Measurements from ENCODE around the gene PLPPR4. TPM values are rescaled to one million over a fixed set of nuclear protein-coding genes. Genes with fewer than 3 reads are reported as not detected.

The PLPPR4 gene
- total and polyA plus RNA-seq, 2 donors (not counting 1 experiment from before 2014, with no cell fraction given): not detected

DNA sequence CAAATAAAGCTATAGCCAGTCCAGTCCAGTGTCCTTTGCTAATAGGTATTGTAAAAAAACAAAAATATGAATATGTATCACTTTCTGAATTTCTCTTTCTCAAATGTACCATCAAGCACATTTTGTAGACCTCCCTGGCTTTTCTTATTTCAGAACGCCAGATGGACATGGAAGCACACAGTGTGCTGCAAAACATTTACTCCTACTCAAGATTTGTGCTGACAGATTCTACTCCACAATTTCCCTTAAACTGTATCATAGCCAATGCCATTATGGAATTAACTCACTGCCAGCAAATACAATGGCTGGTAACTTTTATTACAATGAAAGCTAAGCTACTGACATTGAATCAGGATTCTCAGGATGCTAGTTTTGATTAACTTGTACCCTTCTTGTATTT lies 30.8 kb upstream of the PLPPR4 start:
- Histone ChIP-seq H3K4me3 (ENCODE audit: control extremely low read depth in 1 of 5, extremely low read depth in 1 of 5, insufficient read depth in 1 of 5, low read depth in 2 of 5, low read length in 4 of 5) (no peak overlapping the region), H3K4me1 (ENCODE audit: control insufficient read depth in 2 of 2, insufficient read depth in 2 of 2, low read length in 2 of 2) (no peaks in the 10 kb centered on the region), H4K20me1 (ENCODE audit: control insufficient read depth, insufficient read depth, low read length, poor library complexity, severe bottlenecking) (no peaks in the 10 kb centered on the region), H3K79me2 (ENCODE audit: control insufficient read depth, insufficient read depth, low read length) (no peaks in the 10 kb centered on the region), H3K9me3 (ENCODE audit: control extremely low read depth in 1 of 3, control insufficient read depth in 2 of 3, insufficient read depth in 1 of 3, low read length in 2 of 3) (no peaks in the 10 kb centered on the region), H3K36me3 (replicated peaks in 1 of 2; ENCODE audit: control extremely low read depth in 1 of 2, control insufficient read depth in 1 of 2, extremely low read depth in 1 of 2, insufficient read depth in 2 of 2, low read length in 1 of 2) (no peaks in the 10 kb centered on the region), H3K9ac (ENCODE audit: low read length) (no peak overlapping the region), H3K4me2 (replicated peaks; ENCODE audit: low read depth, low read length, poor library complexity, severe bottlenecking) (no peak overlapping the region), H3K27me3 (replicated peaks in 1 of 4; ENCODE audit: control extremely low read depth in 1 of 4, control insufficient read depth in 3 of 4, insufficient read depth in 4 of 4, low read length in 3 of 4) (no peaks in the 10 kb centered on the region), H2AFZ (ENCODE audit: insufficient read depth, low read depth, low read length, poor library complexity, severe bottlenecking) (no peak overlapping the region), H3K27ac (ENCODE audit: low read length in 2 of 2) (no peak overlapping the region)
- no peaks in the 10 kb centered on the region for H3K4me1 Mint-ChIP-seq
- 80% methylated on average over 1 of the region's 1 CpG for WGBS (ENCODE audit: insufficient coverage)
- DNase-seq (no peak), ATAC-seq (ENCODE audit: low read depth) (no peak)
- no peaks in the 10 kb centered on the region for H3K9me3 Mint-ChIP-seq (ENCODE audit: insufficient read depth)
- H3K4me3 Mint-ChIP-seq: no peak overlapping the region
- intact Hi-C loops (cut with micrococcal nuclease): no loop called here
- H3K27ac Mint-ChIP-seq: no peak overlapping the region
- no peaks in the 10 kb centered on the region for H3K27me3 Mint-ChIP-seq
- TF ChIP-seq, protein P1, sequence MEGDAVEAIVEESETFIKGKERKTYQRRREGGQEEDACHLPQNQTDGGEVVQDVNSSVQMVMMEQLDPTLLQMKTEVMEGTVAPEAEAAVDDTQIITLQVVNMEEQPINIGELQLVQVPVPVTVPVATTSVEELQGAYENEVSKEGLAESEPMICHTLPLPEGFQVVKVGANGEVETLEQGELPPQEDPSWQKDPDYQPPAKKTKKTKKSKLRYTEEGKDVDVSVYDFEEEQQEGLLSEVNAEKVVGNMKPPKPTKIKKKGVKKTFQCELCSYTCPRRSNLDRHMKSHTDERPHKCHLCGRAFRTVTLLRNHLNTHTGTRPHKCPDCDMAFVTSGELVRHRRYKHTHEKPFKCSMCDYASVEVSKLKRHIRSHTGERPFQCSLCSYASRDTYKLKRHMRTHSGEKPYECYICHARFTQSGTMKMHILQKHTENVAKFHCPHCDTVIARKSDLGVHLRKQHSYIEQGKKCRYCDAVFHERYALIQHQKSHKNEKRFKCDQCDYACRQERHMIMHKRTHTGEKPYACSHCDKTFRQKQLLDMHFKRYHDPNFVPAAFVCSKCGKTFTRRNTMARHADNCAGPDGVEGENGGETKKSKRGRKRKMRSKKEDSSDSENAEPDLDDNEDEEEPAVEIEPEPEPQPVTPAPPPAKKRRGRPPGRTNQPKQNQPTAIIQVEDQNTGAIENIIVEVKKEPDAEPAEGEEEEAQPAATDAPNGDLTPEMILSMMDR (IDR thresholded peaks at IDR 0.05): no peak
- no peak for TF ChIP-seq EZH2 (IDR thresholded peaks at IDR 0.05; ENCODE audit: borderline replicate concordance, insufficient read depth, low read depth, low read length, poor library complexity, severe bottlenecking)
- CTCF ChIA-PET: no interaction called here
- POLR2A ChIA-PET: no interaction called here

DNA sequence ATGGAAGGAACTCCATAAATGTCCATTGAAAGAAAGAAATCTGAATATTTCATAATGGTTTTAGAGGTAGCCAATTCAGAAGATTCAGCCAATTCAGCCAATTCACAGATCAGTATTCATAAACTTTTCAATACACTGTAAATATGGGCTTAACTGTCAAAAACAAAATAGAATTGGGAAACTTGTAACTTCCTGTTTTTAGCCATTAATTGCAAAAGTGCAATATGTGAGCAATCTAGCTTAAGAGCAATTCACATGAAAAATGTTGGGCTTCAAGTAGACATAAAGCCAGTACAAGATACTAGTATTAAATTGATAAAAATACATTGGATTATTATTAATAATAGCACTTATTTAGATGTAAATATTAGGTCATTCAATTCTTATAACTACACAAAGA lies 27.5 kb upstream of the PLPPR4 start:
- no peaks in the 10 kb centered on the region for H3K4me1 Mint-ChIP-seq
- H3K79me2 ChIP-seq (ENCODE audit: control insufficient read depth, insufficient read depth, low read length): no peaks in the 10 kb centered on the region
- intact Hi-C loops (cut with micrococcal nuclease): no loop called here

More for the DNA sequence above, 27.5 kb upstream of the PLPPR4 start:
- H3K4me3 ChIP-seq (ENCODE audit: control extremely low read depth in 1 of 5, extremely low read depth in 1 of 5, insufficient read depth in 1 of 5, low read depth in 2 of 5, low read length in 4 of 5): no peak overlapping the region
- Mint-ChIP-seq H3K27me3 (no peaks in the 10 kb centered on the region), H3K27ac (no peak overlapping the region), H3K4me3 (no peak overlapping the region), H3K9me3 (ENCODE audit: insufficient read depth) (no peaks in the 10 kb centered on the region)
- POLR2A ChIA-PET: no interaction called here
- DNase-seq (no peak), ATAC-seq (ENCODE audit: low read depth) (no peak)
- CTCF ChIA-PET: no interaction called here
- H3K27me3 ChIP-seq (replicated peaks in 1 of 4; ENCODE audit: control extremely low read depth in 1 of 4, control insufficient read depth in 3 of 4, insufficient read depth in 4 of 4, low read length in 3 of 4): no peaks in the 10 kb centered on the region
- no peak overlapping the region for H3K9ac ChIP-seq (ENCODE audit: low read length)
- no peaks in the 10 kb centered on the region for H4K20me1 ChIP-seq (ENCODE audit: control insufficient read depth, insufficient read depth, low read length, poor library complexity, severe bottlenecking)
- no peak overlapping the region for H2AFZ ChIP-seq (ENCODE audit: insufficient read depth, low read depth, low read length, poor library complexity, severe bottlenecking)
- no peak overlapping the region for H3K27ac ChIP-seq (ENCODE audit: low read length in 2 of 2)
- H3K4me1 ChIP-seq (ENCODE audit: control insufficient read depth in 2 of 2, insufficient read depth in 2 of 2, low read length in 2 of 2): no peaks in the 10 kb centered on the region
- no peak overlapping the region for H3K4me2 ChIP-seq (replicated peaks; ENCODE audit: low read depth, low read length, poor library complexity, severe bottlenecking)
- no peaks in the 10 kb centered on the region for H3K9me3 ChIP-seq (ENCODE audit: control extremely low read depth in 1 of 3, control insufficient read depth in 2 of 3, insufficient read depth in 1 of 3, low read length in 2 of 3)
- H3K36me3 ChIP-seq (replicated peaks in 1 of 2; ENCODE audit: control extremely low read depth in 1 of 2, control insufficient read depth in 1 of 2, extremely low read depth in 1 of 2, insufficient read depth in 2 of 2, low read length in 1 of 2): no peaks in the 10 kb centered on the region
- TF ChIP-seq EZH2 (IDR thresholded peaks at IDR 0.05; ENCODE audit: borderline replicate concordance, insufficient read depth, low read depth, low read length, poor library complexity, severe bottlenecking): no peak
- TF ChIP-seq, protein P1 (IDR thresholded peaks at IDR 0.05): no peak

Data from B cell (primary cell).